GM19035 (cell line): ENCODE results near the gene SNX6.
"Not testable (repeated sequence)": the region's sequence is repeated elsewhere in the genome, so short reads cannot be mapped to it uniquely, and the experiment has no call there.

Experiments
- ATAC-seq: cut with Tn5 transposase; IDR thresholded peaks from one replicate; pipeline ENCODE4 v1.9.1; 2021; ENCODE audit not compliant: unreplicated experiment

The SNX6 gene

DNA sequence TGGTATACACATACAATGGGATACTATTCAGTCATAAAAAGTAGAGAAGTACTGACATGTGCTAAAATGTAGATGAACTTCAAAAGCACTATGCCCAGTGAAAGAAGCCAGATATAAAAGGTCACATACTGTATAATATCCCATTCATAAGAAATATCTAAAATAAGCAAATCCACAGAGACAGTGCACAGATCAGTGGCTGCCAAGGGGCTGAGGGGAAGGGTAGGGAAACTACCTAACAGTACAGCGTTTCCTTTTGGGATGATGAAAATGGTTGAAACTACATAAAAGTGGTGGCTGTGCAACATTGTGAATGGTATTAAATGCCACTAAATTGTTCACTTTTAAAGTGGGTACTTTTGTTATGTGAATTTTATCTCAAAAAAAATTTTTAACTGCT is 102.4 kb downstream of the SNX6 start:
- no peak for ATAC-seq

GRCh38 chr14:34524216-34524615 is 105.7 kb downstream of the SNX6 start:
- ATAC-seq = not testable (repeated sequence)

DNA sequence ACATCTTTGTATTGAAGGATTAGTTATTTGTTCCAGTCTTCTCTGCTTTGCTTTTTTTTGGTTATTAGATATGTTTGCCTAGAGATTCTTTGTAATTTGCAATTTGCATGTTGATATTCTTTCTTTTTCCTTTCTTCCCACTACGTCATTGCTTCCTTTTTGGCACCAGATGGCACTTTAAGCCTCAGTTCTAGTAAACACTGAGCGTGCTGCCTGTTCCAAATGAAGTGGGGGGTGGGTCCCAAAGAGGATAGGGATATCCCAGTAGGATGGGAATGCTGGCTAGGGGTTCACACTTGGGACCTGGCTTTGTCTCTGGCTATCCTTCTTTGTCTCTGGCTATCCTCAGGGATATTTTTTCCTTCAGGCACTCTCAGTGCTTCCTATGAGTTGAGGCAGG is 107.5 kb downstream of the SNX6 start:
- no peak for ATAC-seq

GRCh38 chr14:34521071-34521470 is 108.9 kb downstream of the SNX6 start:
- not testable (repeated sequence) for ATAC-seq

DNA sequence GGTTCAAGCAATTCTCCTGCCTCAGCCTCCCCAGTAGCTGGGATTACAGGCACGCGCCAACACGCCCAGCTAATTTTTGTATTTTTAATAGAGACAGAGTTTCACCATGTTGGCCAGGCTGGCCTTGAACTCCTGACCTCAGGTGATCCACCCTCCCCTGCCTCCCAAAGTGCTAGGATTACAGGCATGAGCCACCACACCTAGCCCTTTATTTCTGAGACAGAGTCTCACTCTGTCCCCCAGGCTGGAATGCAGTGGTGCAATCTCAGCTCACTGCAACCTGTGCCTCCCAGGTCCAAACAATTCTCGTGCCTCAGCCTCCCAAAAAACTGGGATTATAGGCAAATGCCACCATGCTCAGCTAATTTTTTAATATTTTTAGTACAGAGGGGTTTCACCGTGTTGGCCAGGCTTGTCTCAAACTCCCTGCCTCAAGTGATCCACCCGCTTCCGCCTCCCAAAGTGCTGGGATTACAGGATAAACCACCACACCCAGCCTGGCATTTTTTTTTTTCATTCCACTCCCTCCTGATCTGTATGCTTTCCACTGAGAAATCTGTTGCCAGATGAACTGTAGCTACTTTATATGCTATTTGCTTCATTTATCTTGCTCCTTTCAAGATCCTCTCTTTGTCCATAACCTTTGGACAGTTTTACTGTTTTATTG is 109.5 kb downstream of the SNX6 start:
- ATAC-seq = not testable (repeated sequence)
